ENCODE results near the gene PZP. TPM values are rescaled to one million over a fixed set of nuclear protein-coding genes. Genes with fewer than 3 reads are reported as not detected.

Gene PZP
- under 1 TPM in 2 of 4 donors, not detected in 2; 0.22 to 0.49 TPM for total RNA-seq

GRCh38 chr12:9208229-9208628 lies at the start of gene PZP:
Gene PZP (minus strand): TSS chr12:9208395. CDS start chr12:9208341, 54 bp downstream.
- no peak for TF ChIP-seq CTCF (IDR thresholded peaks at IDR 0.05; ENCODE audit: low read depth)

- no peak for TF ChIP-seq CTCF (IDR thresholded peaks at IDR 0.05; ENCODE audit: low read depth)
Observed at GRCh38 chr12:9256758-9257405, 48.7 kb upstream of the PZP start.

- TF ChIP-seq CTCF (IDR thresholded peaks at IDR 0.05; ENCODE audit: low read depth): no peak
Observed at GRCh38 chr12:9256341-9256740, 48.1 kb upstream of the PZP start.

- TF ChIP-seq CTCF (IDR thresholded peaks at IDR 0.05; ENCODE audit: low read depth): no peak
Observed at GRCh38 chr12:9255837-9256236, 47.6 kb upstream of the PZP start.

GRCh38 chr12:9253464-9253863 lies 45.3 kb upstream of the PZP start:
- TF ChIP-seq CTCF (IDR thresholded peaks at IDR 0.05; ENCODE audit: low read depth): no peak

GRCh38 chr12:9252256-9252655 lies 44.1 kb upstream of the PZP start:
- TF ChIP-seq CTCF (IDR thresholded peaks at IDR 0.05; ENCODE audit: low read depth): no peak

GRCh38 chr12:9248435-9248834 lies 40.2 kb upstream of the PZP start:
- TF ChIP-seq CTCF (IDR thresholded peaks at IDR 0.05; ENCODE audit: low read depth): no peak
